Caco-2 (cell line): ENCODE results near the gene PDK4. TPM values are rescaled to one million over a fixed set of nuclear protein-coding genes. Genes with fewer than 3 reads are reported as not detected.
A peak's percentile ranks its signal among the peaks of the same experiment; 100 is the strongest.

ENCODE experiments used
- BruUV-seq: library from RNA; stranded (reverse); fragments of 400-500 nt; replicated peaks from 2 replicates; lab custom pipeline; 2021; lab: Mats Ljungman, UMichigan
- CTCF ChIA-PET: fragments of 300-600 bp; sonication (Branson Sonifier 250); formaldehyde crosslinking; loops from one replicate; lab custom pipeline; 2022; ENCODE audit warnings: antibody characterized with exemption; lab: Charles Lee
- POLR2A ChIA-PET: fragments of 300-600 bp; sonication (Branson Sonifier 250); formaldehyde crosslinking; loops from one replicate; lab custom pipeline; 2022; ENCODE audit warnings: antibody characterized with exemption; lab: Charles Lee
- DNase-seq, 2 experiments: peaks; one replicate each; pipeline versions ENCODE4 v3.0.0 to v3.0.0-alpha.2; 2020 to 2022
- H3K27me3 ChIP-seq: replicated peaks from 2 replicates; pipeline ENCODE4 v1.6.0; 2011; ENCODE audit warnings: low read length; ENCODE audit not compliant: control insufficient read depth, insufficient read depth
- H3K36me3 ChIP-seq: 2 replicates; pipeline ENCODE4 v1.5.1; 2011; ENCODE audit warnings: low read length; ENCODE audit not compliant: control insufficient read depth, insufficient read depth
- H3K4me1 ChIP-seq: fragments of 250-450 bp; sonication (Bioruptor Pico); 2 replicates; pipeline ENCODE4 v1.5.1; 2020; ENCODE audit warnings: mild to moderate bottlenecking
- H3K4me3 ChIP-seq: 2 replicates; pipeline ENCODE4 v1.5.1; 2011; ENCODE audit warnings: low read depth, mild to moderate bottlenecking, control low read depth, low read length
- H3K9me3 ChIP-seq: fragments of 250-450 bp; sonication (Bioruptor Pico); 2 replicates; pipeline ENCODE4 v1.5.1; 2020; ENCODE audit warnings: mild to moderate bottlenecking, moderate library complexity
- H3K27ac Mint-ChIP-seq: one replicate; pipeline ENCODE4 v1.8.0; 2022; ENCODE audit warnings: mixed read lengths; ENCODE audit not compliant: unreplicated experiment
- H3K27me3 Mint-ChIP-seq: one replicate; pipeline ENCODE4 v1.8.0; 2022; ENCODE audit warnings: mixed read lengths; ENCODE audit not compliant: insufficient read depth, unreplicated experiment
- H3K36me3 Mint-ChIP-seq: one replicate; pipeline ENCODE4 v1.8.0; 2022; ENCODE audit warnings: mild to moderate bottlenecking, mixed read lengths; ENCODE audit not compliant: insufficient read depth, unreplicated experiment
- H3K4me1 Mint-ChIP-seq: one replicate; pipeline ENCODE4 v1.8.0; 2022; ENCODE audit warnings: low read depth, mixed read lengths; ENCODE audit not compliant: unreplicated experiment
- H3K4me3 Mint-ChIP-seq: one replicate; pipeline ENCODE4 v1.8.0; 2022; ENCODE audit warnings: mild to moderate bottlenecking, moderate library complexity, mixed read lengths; ENCODE audit not compliant: unreplicated experiment
- H3K9me3 Mint-ChIP-seq: one replicate; pipeline ENCODE4 v1.8.0; 2022; ENCODE audit warnings: mixed read lengths; ENCODE audit not compliant: unreplicated experiment
- CTCF ChIP-seq, 2 experiments: fragments of 200-600 bp in 1 of 2; IDR thresholded peaks; 1 replicate in 1 of 2; 2 replicates in 1 of 2; pipeline versions ENCODE4 v1.5.1 to v1.8.0; 2011 to 2022; ENCODE audit warnings: antibody characterized with exemption in 1 of 2, control low read depth in 1 of 2, inconsistent platforms in 1 of 2, low read depth in 1 of 2, low read length in 1 of 2, mild to moderate bottlenecking in 1 of 2, moderate library complexity in 1 of 2; ENCODE audit not compliant: insufficient read depth in 1 of 2, severe bottlenecking in 1 of 2, unreplicated experiment in 1 of 2
- intact Hi-C: fragments of 100-400 bp; cut with micrococcal nuclease; formaldehyde crosslinking; loops from one replicate; pipeline ENCODE4 v1.10.0; 2022; ENCODE audit not compliant: unreplicated experiment
- total RNA-seq: library from RNA; stranded (reverse); gene quantifications from 2 replicates; pipeline ENCODE4 v1.2.3, GENCODE V29; 2022

The PDK4 gene
- total RNA-seq, 1 experiment from 2014 or later = 0.20 TPM

- no peaks in the 10 kb centered on the region for H3K27me3 ChIP-seq
- Mint-ChIP-seq H3K9me3 (no peaks in the 10 kb centered on the region), H3K4me1 (no peaks in the 10 kb centered on the region), H3K4me3 (no peak overlapping the region), H3K36me3 (no peaks in the 10 kb centered on the region), H3K27me3 (peaks cover 12% of the 10 kb centered on the region), H3K27ac (no peak overlapping the region)
- POLR2A ChIA-PET = no interaction called here
- H3K9me3 ChIP-seq = no peaks in the 10 kb centered on the region
- no peak overlapping the region for H3K4me3 ChIP-seq
- H3K36me3 ChIP-seq = no peaks in the 10 kb centered on the region
- no TSS peak for BruUV-seq
- intact Hi-C loops = no loop called here
- H3K4me1 ChIP-seq = no peaks in the 10 kb centered on the region
- CTCF ChIA-PET = no interaction called here
- TF ChIP-seq CTCF (IDR thresholded peaks at IDR 0.05; ENCODE audit: insufficient read depth in 1 of 2, low read depth in 1 of 2, low read length in 1 of 2, severe bottlenecking in 1 of 2, unreplicated experiment in 1 of 2) = no peak
- DNase-seq = no peak
These were observed 17.9 kb downstream of the PDK4 start for GRCh38 chr7:95578299-95578855.

GRCh38 chr7:95577137-95577536 lies 19.2 kb downstream of the PDK4 start:
- TF ChIP-seq CTCF (IDR thresholded peaks at IDR 0.05; ENCODE audit: insufficient read depth in 1 of 2, low read depth in 1 of 2, low read length in 1 of 2, severe bottlenecking in 1 of 2, unreplicated experiment in 1 of 2) = no peak
- H3K27me3 ChIP-seq = no peaks in the 10 kb centered on the region
- H3K36me3 ChIP-seq = no peaks in the 10 kb centered on the region
- no peaks in the 10 kb centered on the region for H3K36me3 Mint-ChIP-seq
- DNase-seq = peak in 1 of 2 experiments; percentile 36
- H3K9me3 ChIP-seq = no peaks in the 10 kb centered on the region
- H3K27ac Mint-ChIP-seq = no peak overlapping the region
- POLR2A ChIA-PET = no interaction called here
- BruUV-seq = no TSS peak
- intact Hi-C loops = no loop called here
- H3K9me3 Mint-ChIP-seq = no peaks in the 10 kb centered on the region
- no peak overlapping the region for H3K4me3 ChIP-seq
- no peaks in the 10 kb centered on the region for H3K4me1 Mint-ChIP-seq
- peaks cover 12% of the 10 kb centered on the region for H3K27me3 Mint-ChIP-seq
- CTCF ChIA-PET = no interaction called here
- H3K4me3 Mint-ChIP-seq = no peak overlapping the region
- no peaks in the 10 kb centered on the region for H3K4me1 ChIP-seq

DNA sequence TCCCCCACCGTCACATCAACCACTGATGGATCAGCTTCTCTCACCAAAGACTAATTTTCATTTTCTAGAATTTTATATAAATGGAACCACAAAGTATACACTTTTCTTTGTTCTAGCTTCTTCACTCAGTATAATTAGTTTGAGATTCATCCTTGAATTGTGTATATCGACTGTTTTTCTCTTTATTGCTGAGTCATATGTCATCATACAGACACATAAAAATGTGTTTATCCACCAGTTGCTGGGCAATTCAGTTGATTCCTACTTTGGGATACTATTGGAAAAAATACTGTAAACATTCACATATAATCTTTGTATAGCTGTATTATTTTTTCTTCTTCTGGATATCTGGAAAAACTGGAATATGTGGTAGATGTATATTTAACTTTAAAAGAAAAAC lies 26.6 kb downstream of the PDK4 start:
- ChIA-PET CTCF (no interaction called here), POLR2A (no interaction called here)
- no peaks in the 10 kb centered on the region for H3K27me3 Mint-ChIP-seq
- intact Hi-C loops = no loop called here
- H3K27me3 ChIP-seq = no peaks in the 10 kb centered on the region
- H3K4me3 ChIP-seq = no peak overlapping the region
- TF ChIP-seq CTCF (IDR thresholded peaks at IDR 0.05; ENCODE audit: insufficient read depth in 1 of 2, low read depth in 1 of 2, low read length in 1 of 2, severe bottlenecking in 1 of 2, unreplicated experiment in 1 of 2) = no peak
- no TSS peak for BruUV-seq
- no peaks in the 10 kb centered on the region for H3K36me3 ChIP-seq
- H3K9me3 Mint-ChIP-seq = no peaks in the 10 kb centered on the region
- no peaks in the 10 kb centered on the region for H3K9me3 ChIP-seq
- H3K27ac Mint-ChIP-seq = no peak overlapping the region
- no peak for DNase-seq
- H3K4me1 Mint-ChIP-seq = no peaks in the 10 kb centered on the region
- H3K4me3 Mint-ChIP-seq = no peak overlapping the region
- no peaks in the 10 kb centered on the region for H3K4me1 ChIP-seq
- no peaks in the 10 kb centered on the region for H3K36me3 Mint-ChIP-seq
